SK-N-SH treated with all-trans-retinoic acid at 6 μM for 48 hours (cell line): ENCODE measurements around the gene C18orf54.
"Not testable (repeated sequence)": the region's sequence is repeated elsewhere in the genome, so short reads cannot be mapped to it uniquely, and the experiment has no call there.

ENCODE experiments used
- ATAC-seq: fragments of 200-7000 bp; cut with Tn5 transposase; 3 replicates; pipeline ENCODE4 v1.9.1; 2020; ENCODE audit warnings: mild to moderate bottlenecking, moderate library complexity
- ARNTL ChIP-seq: fragments of 450-650 bp; formaldehyde crosslinking; IDR thresholded peaks from 2 replicates; pipeline ENCODE4 v1.5.0; 2020; ENCODE audit warnings: low read depth, mild to moderate bottlenecking, moderate library complexity, borderline replicate concordance
- BACH2 ChIP-seq: fragments of 250-450 bp; sonication (Bioruptor Pico); IDR thresholded peaks from 2 replicates; pipeline ENCODE4 v1.9.0; 2021; ENCODE audit warnings: mild to moderate bottlenecking, borderline replicate concordance
- CREB5 ChIP-seq: fragments of 250-450 bp; sonication (Bioruptor Pico); IDR thresholded peaks from 2 replicates; pipeline ENCODE4 v1.5.1; 2020; ENCODE audit warnings: low read depth, mild to moderate bottlenecking, moderate library complexity
- CSDC2 ChIP-seq: fragments of 250-450 bp; sonication (Bioruptor Pico); IDR thresholded peaks from 2 replicates; pipeline ENCODE4 v1.5.0; 2020; ENCODE audit warnings: mild to moderate bottlenecking, moderate library complexity
- CSRNP3 ChIP-seq: fragments of 250-450 bp; sonication (Bioruptor Pico); IDR thresholded peaks from 2 replicates; pipeline ENCODE4 v1.5.1; 2021; ENCODE audit warnings: mild to moderate bottlenecking, moderate library complexity
- ESRRG ChIP-seq: fragments of 250-450 bp; sonication (Bioruptor Pico); IDR thresholded peaks from 2 replicates; pipeline ENCODE4 v1.6.1; 2021; ENCODE audit warnings: mild to moderate bottlenecking
- GLIS3 ChIP-seq: fragments of 250-450 bp; sonication (Bioruptor Pico); IDR thresholded peaks from 2 replicates; pipeline ENCODE4 v1.5.0; 2020; ENCODE audit warnings: mild to moderate bottlenecking, moderate library complexity
- OSR1 ChIP-seq: fragments of 250-450 bp; sonication (Bioruptor Pico); IDR thresholded peaks from 2 replicates; pipeline ENCODE4 v1.8.0; 2022; ENCODE audit warnings: moderate library complexity, mild to moderate bottlenecking, inconsistent platforms
- PATZ1 ChIP-seq: fragments of 250-450 bp; sonication (Bioruptor Pico); IDR thresholded peaks from 2 replicates; pipeline ENCODE4 v1.8.0; 2020; ENCODE audit warnings: mild to moderate bottlenecking, moderate library complexity, borderline replicate concordance
- POU6F1 ChIP-seq: fragments of 250-450 bp; sonication (Bioruptor Pico); IDR thresholded peaks from 2 replicates; pipeline ENCODE4 v1.8.0; 2021; ENCODE audit warnings: low read depth, mild to moderate bottlenecking, moderate library complexity, borderline replicate concordance
- PPARA ChIP-seq: fragments of 250-450 bp; sonication (Bioruptor Pico); IDR thresholded peaks from 2 replicates; pipeline ENCODE4 v1.5.0; 2020; ENCODE audit warnings: mild to moderate bottlenecking, borderline replicate concordance
- RARB ChIP-seq: fragments of 250-450 bp; sonication (Bioruptor Pico); IDR thresholded peaks from 2 replicates; pipeline ENCODE4 v1.8.0; 2021; ENCODE audit warnings: mild to moderate bottlenecking, moderate library complexity
- SNAI2 ChIP-seq: fragments of 250-450 bp; sonication (Bioruptor Pico); IDR thresholded peaks from 2 replicates; pipeline ENCODE4 v1.5.0; 2020; ENCODE audit warnings: mild to moderate bottlenecking, moderate library complexity
- TCF4 ChIP-seq: fragments of 250-450 bp; sonication (Bioruptor Pico); IDR thresholded peaks from 2 replicates; pipeline ENCODE4 v1.8.0; 2021; ENCODE audit warnings: mild to moderate bottlenecking, moderate library complexity, borderline replicate concordance
- TOX ChIP-seq: fragments of 250-450 bp; sonication (Bioruptor Pico); IDR thresholded peaks from 2 replicates; pipeline ENCODE4 v1.8.0; 2021; ENCODE audit warnings: mild to moderate bottlenecking, moderate library complexity, borderline replicate concordance
- TSHZ2 ChIP-seq: fragments of 250-450 bp; sonication (Bioruptor Pico); IDR thresholded peaks from 2 replicates; pipeline ENCODE4 v1.5.0; 2020; ENCODE audit warnings: mild to moderate bottlenecking, moderate library complexity
- ZC3H10 ChIP-seq: fragments of 250-450 bp; sonication (Bioruptor Pico); IDR thresholded peaks from 2 replicates; pipeline ENCODE4 v1.5.1; 2021; ENCODE audit warnings: mild to moderate bottlenecking, moderate library complexity
- ZFP3 ChIP-seq: fragments of 250-450 bp; sonication (Bioruptor Pico); IDR thresholded peaks from 2 replicates; pipeline ENCODE4 v1.5.0; 2020; ENCODE audit warnings: mild to moderate bottlenecking, moderate library complexity
- ZFP30 ChIP-seq: fragments of 450-650 bp; formaldehyde crosslinking; IDR thresholded peaks from 2 replicates; pipeline ENCODE4 v1.5.0; 2022; ENCODE audit warnings: mild to moderate bottlenecking, moderate library complexity
- ZNF565 ChIP-seq: fragments of 450-650 bp; formaldehyde crosslinking; conservative IDR thresholded peaks from 2 replicates; pipeline ENCODE4 v1.5.0; 2020; ENCODE audit warnings: low read depth, mild to moderate bottlenecking, moderate library complexity
- ZNF70 ChIP-seq: fragments of 450-650 bp; formaldehyde crosslinking; IDR thresholded peaks from 2 replicates; pipeline ENCODE4 v1.5.0; 2020; ENCODE audit warnings: mild to moderate bottlenecking, moderate library complexity
- ZNF8 ChIP-seq: fragments of 450-650 bp; formaldehyde crosslinking; IDR thresholded peaks from 2 replicates; pipeline ENCODE4 v1.5.0; 2020; ENCODE audit warnings: mild to moderate bottlenecking, moderate library complexity

The C18orf54 gene

GRCh38 chr18:54382733-54383252 is 25.1 kb downstream of the C18orf54 start:
- TF ChIP-seq ARNTL (CRISPR knock-in tag), result no peak
- no peak for TF ChIP-seq SNAI2 (CRISPR knock-in tag)
- TF ChIP-seq ZC3H10 (CRISPR knock-in tag), result no peak
- no peak for TF ChIP-seq ZFP3 (CRISPR knock-in tag)
- TF ChIP-seq CSDC2 (CRISPR knock-in tag), result no peak
- no peak for TF ChIP-seq ZNF70 (CRISPR knock-in tag)
- TF ChIP-seq GLIS3 (CRISPR knock-in tag), result no peak
- no peak for ATAC-seq

GRCh38 chr18:54386043-54386442 is 28.3 kb downstream of the C18orf54 start:
- TF ChIP-seq PATZ1 (CRISPR knock-in tag) (no peak), PPARA (CRISPR knock-in tag) (no peak), RARB (CRISPR knock-in tag) (no peak), ZFP30 (CRISPR knock-in tag) (no peak), ZNF70 (CRISPR knock-in tag) (no peak), POU6F1 (CRISPR knock-in tag) (no peak), ZC3H10 (CRISPR knock-in tag) (no peak)
- ATAC-seq, result no peak

GRCh38 chr18:54386800-54387495 is 29.2 kb downstream of the C18orf54 start:
- not testable (repeated sequence) for ATAC-seq

- no peak for TF ChIP-seq CREB5 (CRISPR knock-in tag)
- no peak for TF ChIP-seq ZNF8 (CRISPR knock-in tag)
- no peak for TF ChIP-seq ZNF70 (CRISPR knock-in tag)
- TF ChIP-seq PATZ1 (CRISPR knock-in tag), result no peak
- TF ChIP-seq ZFP3 (CRISPR knock-in tag), result no peak
- TF ChIP-seq SNAI2 (CRISPR knock-in tag), result no peak
- no peak for TF ChIP-seq ZNF565 (CRISPR knock-in tag)
- TF ChIP-seq ESRRG, result no peak
- TF ChIP-seq PPARA (CRISPR knock-in tag), result no peak
- no peak for TF ChIP-seq RARB (CRISPR knock-in tag)
- TF ChIP-seq BACH2 (CRISPR knock-in tag), result no peak
- no peak for TF ChIP-seq GLIS3 (CRISPR knock-in tag)
- no peak for TF ChIP-seq POU6F1 (CRISPR knock-in tag)
- no peak for TF ChIP-seq ZFP30 (CRISPR knock-in tag)
- TF ChIP-seq CSDC2 (CRISPR knock-in tag), result no peak
- TF ChIP-seq OSR1 (CRISPR knock-in tag), result no peak
- no peak for TF ChIP-seq TCF4 (CRISPR knock-in tag)
- TF ChIP-seq CSRNP3 (CRISPR knock-in tag), result no peak
- no peak for TF ChIP-seq TOX (CRISPR knock-in tag)
- TF ChIP-seq TSHZ2 (CRISPR knock-in tag), result no peak
- no peak for ATAC-seq
Observed at GRCh38 chr18:54387631-54388030, 29.9 kb downstream of the C18orf54 start.
